Central memory CD4-positive, alpha-beta T cell (primary cell): Measurements from ENCODE around the gene SLC48A1.

Experiments used
- DNase-seq: peaks from one replicate; pipeline ENCODE4 v3.0.0; 2022
- total RNA-seq, 3 experiments: gene quantifications; one replicate each; lab custom pipeline; 2026; lab: John Stamatoyannopoulos, UW

SLC48A1 gene
- total RNA-seq: 7.1 to 14.0 (median 9.1) reads per million in 3 experiments

GRCh38 chr12:47773062-47773857 lies at the start of gene SLC48A1:
Gene SLC48A1, plus strand, starts transcription at chr12:47773238. Its CDS starts 67 bp downstream, at chr12:47773305.
- peak; percentile 75 for DNase-seq

- DNase-seq: no peak
Measured at GRCh38 chr12:47725091-47725772, 47.8 kb upstream of the SLC48A1 start, which contains the start of gene ENDOU. Gene ENDOU, minus strand, starts transcription at chr12:47725490. Its CDS starts 77 bp downstream, at chr12:47725413.

- no peak for DNase-seq
Measured at GRCh38 chr12:47725893-47726292, 47.1 kb upstream of the SLC48A1 start.

GRCh38 chr12:47729233-47729632 lies 43.8 kb upstream of the SLC48A1 start:
- no peak for DNase-seq

- DNase-seq: no peak
Measured at GRCh38 chr12:47730341-47730744, 42.7 kb upstream of the SLC48A1 start.

- DNase-seq: no peak
Measured at GRCh38 chr12:47731723-47732122, 41.3 kb upstream of the SLC48A1 start.

GRCh38 chr12:47732504-47732903 lies 40.5 kb upstream of the SLC48A1 start:
- no peak for DNase-seq

- no peak for DNase-seq
Measured at GRCh38 chr12:47733142-47733541, 39.9 kb upstream of the SLC48A1 start.

- DNase-seq: no peak
Measured at GRCh38 chr12:47734725-47735480, 38.1 kb upstream of the SLC48A1 start.

GRCh38 chr12:47735649-47736048 lies 37.4 kb upstream of the SLC48A1 start:
- no peak for DNase-seq

- DNase-seq: no peak
Measured at GRCh38 chr12:47736216-47736615, 36.8 kb upstream of the SLC48A1 start.

- DNase-seq: no peak
Measured at GRCh38 chr12:47736877-47737676, 36.0 kb upstream of the SLC48A1 start.

- DNase-seq: no peak
Measured at GRCh38 chr12:47737936-47738594, 35.0 kb upstream of the SLC48A1 start.

- DNase-seq: no peak
Measured at GRCh38 chr12:47739297-47739696, 33.7 kb upstream of the SLC48A1 start.

- DNase-seq: no peak
Measured at GRCh38 chr12:47739979-47740378, 33.1 kb upstream of the SLC48A1 start.

- DNase-seq: no peak
Measured at GRCh38 chr12:47740606-47741339, 32.3 kb upstream of the SLC48A1 start.

- peak; percentile 76 for DNase-seq
Measured at GRCh38 chr12:47741340-47741703, 31.7 kb upstream of the SLC48A1 start.

GRCh38 chr12:47742253-47742825 lies 30.7 kb upstream of the SLC48A1 start:
- peak; percentile 59 for DNase-seq

- DNase-seq: no peak
Measured at GRCh38 chr12:47743311-47743860, 29.7 kb upstream of the SLC48A1 start.

- peak; percentile 53 for DNase-seq
Measured at GRCh38 chr12:47744005-47744651, 28.9 kb upstream of the SLC48A1 start.
